Astrocyte (in vitro differentiated cells and primary cell): ENCODE measurements around the gene SBF2. TPM values are rescaled to one million over a fixed set of nuclear protein-coding genes. Genes with fewer than 3 reads are reported as not detected.

Source experiments
- DNase-seq: peaks from one replicate; pipeline ENCODE4 v3.0.0-alpha.2; 2010; ENCODE audit warnings: low read depth
- FAIRE-seq: peaks from 2 replicates; lab custom pipeline; 2011; peaks lifted over from hg19 to GRCh38; lab: Jason Lieb, UNC
- H2AFZ ChIP-seq: 2 replicates; pipeline ENCODE4 v1.6.0; 2012; ENCODE audit warnings: low read depth, low read length, inconsistent platforms
- H3K27ac ChIP-seq: 2 replicates; pipeline ENCODE4 v1.5.1; 2011; ENCODE audit warnings: low read depth, low read length, inconsistent platforms
- H3K27me3 ChIP-seq: 2 replicates; pipeline ENCODE4 v1.6.0; 2011; ENCODE audit warnings: low read length, inconsistent platforms; ENCODE audit not compliant: insufficient read depth
- H3K36me3 ChIP-seq: 2 replicates; pipeline ENCODE4 v1.5.1; 2011; ENCODE audit warnings: low read length, inconsistent platforms; ENCODE audit not compliant: insufficient read depth
- H3K4me1 ChIP-seq: 2 replicates; pipeline ENCODE4 v1.5.1; 2011; ENCODE audit warnings: low read length, inconsistent platforms; ENCODE audit not compliant: insufficient read depth
- H3K4me2 ChIP-seq: 2 replicates; pipeline ENCODE4 v1.6.0; 2012; ENCODE audit warnings: low read length, inconsistent platforms
- H3K4me3 ChIP-seq: 2 replicates; pipeline ENCODE4 v1.5.1; 2011; ENCODE audit warnings: low read depth, mild to moderate bottlenecking, low read length, inconsistent platforms; ENCODE audit not compliant: insufficient read depth
- H3K79me2 ChIP-seq: 2 replicates; pipeline ENCODE4 v1.6.0; 2012; ENCODE audit warnings: mild to moderate bottlenecking, low read length, inconsistent platforms; ENCODE audit not compliant: insufficient read depth
- H3K9ac ChIP-seq: 2 replicates; pipeline ENCODE4 v1.6.0; 2012; ENCODE audit warnings: mild to moderate bottlenecking, low read length, inconsistent platforms
- H3K9me3 ChIP-seq: 2 replicates; pipeline ENCODE4 v1.5.1; 2012; ENCODE audit warnings: low read depth, mild to moderate bottlenecking, low read length, inconsistent platforms; ENCODE audit not compliant: insufficient read depth
- H4K20me1 ChIP-seq: 2 replicates; pipeline ENCODE4 v1.6.0; 2012; ENCODE audit warnings: low read length, inconsistent platforms; ENCODE audit not compliant: insufficient read depth
- H3K27ac Mint-ChIP-seq: one replicate; pipeline ENCODE4 v1.8.0; 2021; ENCODE audit warnings: mild to moderate bottlenecking, mixed read lengths; ENCODE audit not compliant: unreplicated experiment
- H3K27me3 Mint-ChIP-seq: one replicate; pipeline ENCODE4 v1.8.0; 2021; ENCODE audit warnings: low read depth, mixed read lengths; ENCODE audit not compliant: unreplicated experiment
- H3K36me3 Mint-ChIP-seq: one replicate; pipeline ENCODE4 v1.8.0; 2021; ENCODE audit warnings: low read depth, mixed read lengths; ENCODE audit not compliant: unreplicated experiment
- H3K4me1 Mint-ChIP-seq: one replicate; pipeline ENCODE4 v1.8.0; 2021; ENCODE audit warnings: low read depth, mixed read lengths; ENCODE audit not compliant: unreplicated experiment
- H3K4me3 Mint-ChIP-seq: one replicate; pipeline ENCODE4 v1.8.0; 2021; ENCODE audit warnings: mild to moderate bottlenecking, moderate library complexity, mixed read lengths; ENCODE audit not compliant: unreplicated experiment
- H3K9me3 Mint-ChIP-seq: one replicate; pipeline ENCODE4 v1.8.0; 2021; ENCODE audit warnings: mild to moderate bottlenecking, mixed read lengths; ENCODE audit not compliant: unreplicated experiment
- EZH2 ChIP-seq: IDR thresholded peaks from 2 replicates; pipeline ENCODE4 v1.6.1; 2012; ENCODE audit warnings: mild to moderate bottlenecking, low read length, inconsistent platforms; ENCODE audit not compliant: insufficient read depth
- total RNA-seq: library from RNA; stranded (reverse); gene quantifications from 2 replicates; pipeline ENCODE4 v1.2.1, GENCODE V29; 2021
- TF ChIP-seq, protein P1 (sequence below): IDR thresholded peaks from 2 replicates; pipeline ENCODE4 v1.5.1; 2011; ENCODE audit warnings: low read depth, mild to moderate bottlenecking, inconsistent platforms, low read length, moderate library complexity; ENCODE audit not compliant: insufficient read depth

SBF2 gene
- total RNA-seq, 1 donor from 2014 or later: 50.0 TPM

DNA sequence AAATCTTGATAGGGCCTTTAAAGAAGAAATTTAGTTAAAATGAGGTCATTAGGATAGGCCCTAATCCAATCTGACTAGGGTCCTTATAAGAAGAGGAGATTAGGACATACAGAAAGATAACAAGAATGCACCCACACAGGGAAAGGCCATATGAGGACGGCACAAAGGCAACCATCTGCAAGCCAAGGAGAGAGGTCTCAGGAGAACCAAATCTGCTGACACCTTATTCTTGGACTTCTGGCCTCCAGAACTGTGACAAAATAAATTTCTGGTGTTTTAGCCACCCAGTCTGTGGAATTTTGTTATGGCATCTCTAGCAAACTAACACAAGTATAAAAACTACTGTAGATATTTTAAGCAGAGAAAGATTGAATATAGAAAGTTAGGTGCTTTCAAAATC, 39.5 kb upstream of the SBF2 start:
- Histone ChIP-seq H3K4me2 (no peak overlapping the region), H3K4me3 (no peak overlapping the region), H3K4me1 (peaks cover 17% of the 10 kb centered on the region), H3K27me3 (no peaks in the 10 kb centered on the region), H3K79me2 (no peaks in the 10 kb centered on the region), H3K9ac (no peak overlapping the region), H3K36me3 (no peaks in the 10 kb centered on the region), H2AFZ (no peak overlapping the region), H3K27ac (no peak overlapping the region), H3K9me3 (no peaks in the 10 kb centered on the region), H4K20me1 (no peaks in the 10 kb centered on the region)
- TF ChIP-seq EZH2: no peak
- TF ChIP-seq, protein P1, sequence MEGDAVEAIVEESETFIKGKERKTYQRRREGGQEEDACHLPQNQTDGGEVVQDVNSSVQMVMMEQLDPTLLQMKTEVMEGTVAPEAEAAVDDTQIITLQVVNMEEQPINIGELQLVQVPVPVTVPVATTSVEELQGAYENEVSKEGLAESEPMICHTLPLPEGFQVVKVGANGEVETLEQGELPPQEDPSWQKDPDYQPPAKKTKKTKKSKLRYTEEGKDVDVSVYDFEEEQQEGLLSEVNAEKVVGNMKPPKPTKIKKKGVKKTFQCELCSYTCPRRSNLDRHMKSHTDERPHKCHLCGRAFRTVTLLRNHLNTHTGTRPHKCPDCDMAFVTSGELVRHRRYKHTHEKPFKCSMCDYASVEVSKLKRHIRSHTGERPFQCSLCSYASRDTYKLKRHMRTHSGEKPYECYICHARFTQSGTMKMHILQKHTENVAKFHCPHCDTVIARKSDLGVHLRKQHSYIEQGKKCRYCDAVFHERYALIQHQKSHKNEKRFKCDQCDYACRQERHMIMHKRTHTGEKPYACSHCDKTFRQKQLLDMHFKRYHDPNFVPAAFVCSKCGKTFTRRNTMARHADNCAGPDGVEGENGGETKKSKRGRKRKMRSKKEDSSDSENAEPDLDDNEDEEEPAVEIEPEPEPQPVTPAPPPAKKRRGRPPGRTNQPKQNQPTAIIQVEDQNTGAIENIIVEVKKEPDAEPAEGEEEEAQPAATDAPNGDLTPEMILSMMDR: no peak
- Mint-ChIP-seq H3K36me3 (no peaks in the 10 kb centered on the region), H3K9me3 (peaks cover 10% of the 10 kb centered on the region), H3K4me3 (no peak overlapping the region), H3K27me3 (peaks cover 7% of the 10 kb centered on the region), H3K27ac (no peak overlapping the region), H3K4me1 (peaks cover 6% of the 10 kb centered on the region)
- no peak for FAIRE-seq
- no peak for DNase-seq

DNA sequence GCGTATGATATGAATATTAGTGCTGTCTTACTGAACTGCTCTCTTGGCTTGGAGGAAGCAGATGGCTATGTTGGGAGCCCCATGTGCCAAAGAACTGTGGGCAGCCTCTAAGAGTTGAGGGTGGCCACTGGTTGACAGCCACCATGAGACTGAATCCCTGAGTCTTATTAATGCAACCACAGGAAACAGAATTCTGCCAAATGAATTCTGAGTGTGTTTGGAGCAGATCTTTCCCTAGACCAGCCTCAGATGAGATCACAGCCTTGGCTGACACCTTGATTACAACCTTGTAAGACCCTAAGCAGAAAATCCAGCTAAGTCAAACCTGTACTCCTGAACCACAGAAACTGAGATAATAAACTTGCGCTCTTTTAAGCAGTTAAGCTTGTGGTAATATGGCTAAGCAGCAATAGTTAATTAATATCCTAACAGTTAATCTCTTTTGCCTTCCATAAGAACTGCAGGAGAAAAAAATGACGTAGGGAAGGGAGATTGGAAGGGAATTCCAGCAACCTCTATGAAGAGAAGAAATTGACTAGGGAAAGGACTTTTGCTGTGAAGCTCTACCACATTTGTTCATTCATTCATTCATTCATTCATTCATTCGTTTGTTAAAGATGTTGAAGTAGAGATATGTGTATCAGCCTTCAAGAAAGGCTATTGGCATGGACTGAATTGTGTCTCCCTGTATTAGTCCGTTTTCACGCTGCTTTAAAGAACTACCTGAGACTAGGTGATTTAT, 37.7 kb upstream of the SBF2 start:
- Histone ChIP-seq H3K4me3 (no peak overlapping the region), H3K79me2 (no peaks in the 10 kb centered on the region), H2AFZ (no peak overlapping the region), H3K4me2 (no peak overlapping the region), H3K27me3 (no peaks in the 10 kb centered on the region), H3K9ac (no peak overlapping the region), H3K36me3 (no peaks in the 10 kb centered on the region), H3K27ac (no peak overlapping the region), H3K4me1 (peaks cover 27% of the 10 kb centered on the region), H4K20me1 (no peaks in the 10 kb centered on the region), H3K9me3 (no peaks in the 10 kb centered on the region)
- DNase-seq: peak; percentile 63
- H3K9me3 Mint-ChIP-seq: peaks cover 6% of the 10 kb centered on the region
- H3K4me3 Mint-ChIP-seq: no peak overlapping the region
- no peak for TF ChIP-seq EZH2
- TF ChIP-seq, protein P1: no peak
- no peak for FAIRE-seq
- H3K36me3 Mint-ChIP-seq: no peaks in the 10 kb centered on the region
- peaks cover 11% of the 10 kb centered on the region for H3K4me1 Mint-ChIP-seq
- H3K27ac Mint-ChIP-seq: no peak overlapping the region
- peaks cover 7% of the 10 kb centered on the region for H3K27me3 Mint-ChIP-seq

DNA sequence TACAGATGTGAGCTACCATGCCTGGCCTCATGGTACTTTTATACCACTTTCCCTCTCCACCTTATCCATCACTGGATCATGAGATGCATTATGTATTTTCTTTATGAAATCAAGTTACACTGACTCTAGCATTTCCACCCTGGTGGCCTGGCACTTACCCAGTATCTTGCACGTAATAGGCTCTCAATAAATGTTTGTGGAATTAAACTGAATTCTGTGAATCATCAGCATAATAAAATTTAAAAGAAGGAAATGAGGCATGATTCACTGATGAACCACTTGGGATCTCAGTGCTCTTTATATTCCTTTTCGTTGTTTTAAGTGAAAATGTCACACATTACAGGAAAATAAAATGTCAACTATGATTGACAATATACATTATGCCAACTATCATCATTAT, 35.9 kb upstream of the SBF2 start:
- no peaks in the 10 kb centered on the region for H3K27me3 ChIP-seq
- peak; percentile 86 for DNase-seq

More for the DNA sequence above, 35.9 kb upstream of the SBF2 start:
- no peak for FAIRE-seq
- Histone ChIP-seq H3K79me2 (no peaks in the 10 kb centered on the region), H2AFZ (no peak overlapping the region), H4K20me1 (no peaks in the 10 kb centered on the region), H3K36me3 (no peaks in the 10 kb centered on the region), H3K9me3 (no peaks in the 10 kb centered on the region), H3K4me2 (peak overlapping the region; percentile 7), H3K4me1 (peaks cover 44% of the 10 kb centered on the region), H3K4me3 (no peak overlapping the region), H3K9ac (no peak overlapping the region), H3K27ac (peak overlapping the region; percentile 32)
- peaks cover 6% of the 10 kb centered on the region for H3K9me3 Mint-ChIP-seq
- H3K36me3 Mint-ChIP-seq: no peaks in the 10 kb centered on the region
- peaks cover 22% of the 10 kb centered on the region for H3K4me1 Mint-ChIP-seq
- peaks cover 10% of the 10 kb centered on the region for H3K27me3 Mint-ChIP-seq
- no peak overlapping the region for H3K4me3 Mint-ChIP-seq
- no peak overlapping the region for H3K27ac Mint-ChIP-seq
- TF ChIP-seq EZH2: no peak
